Left lung (tissue), 10 donors: ENCODE results near the gene MCM6. TPM values are rescaled to one million over a fixed set of nuclear protein-coding genes. Genes with fewer than 3 reads are reported as not detected.

Experiments
- ATAC-seq: fragments of 200-7000 bp; cut with Tn5 transposase; one replicate; pipeline ENCODE4 v1.9.1; 2020; ENCODE audit warnings: moderate library complexity
- DNase-seq, 4 donors: peaks; one replicate each; pipeline ENCODE4 v3.0.0-alpha.2; 2013 to 2020
- H3K27ac ChIP-seq, 2 donors: fragments of 200-600 bp; sonication (generic) in 1 of 2; one replicate each; pipeline versions ENCODE4 v1.5.0 to v1.8.0; 2020 to 2021
- H3K27me3 ChIP-seq, 2 donors: fragments of 200-600 bp; sonication (generic) in 1 of 2; one replicate each; pipeline versions ENCODE4 v1.5.0 to v1.8.0; 2020 to 2021
- H3K36me3 ChIP-seq, 2 donors: fragments of 200-600 bp; sonication (generic) in 1 of 2; one replicate each; pipeline versions ENCODE4 v1.5.0 to v1.8.0; 2020 to 2021
- H3K4me1 ChIP-seq, 2 donors: fragments of 200-600 bp; one replicate each; pipeline ENCODE4 v1.8.0; 2021
- H3K4me3 ChIP-seq, 2 donors: fragments of 200-600 bp; sonication (generic) in 1 of 2; one replicate each; pipeline versions ENCODE4 v1.5.0 to v1.8.0; 2020 to 2021; ENCODE audit warnings: mild to moderate bottlenecking in 1 of 2
- H3K9me3 ChIP-seq, 2 donors: fragments of 200-600 bp; sonication (generic) in 1 of 2; one replicate each; pipeline versions ENCODE4 v1.5.0 to v1.8.0; 2020 to 2021
- CTCF ChIP-seq, 2 donors: fragments of 200-600 bp; sonication (generic) in 1 of 2; IDR thresholded peaks; one replicate each; pipeline versions ENCODE4 v1.5.0 to v1.8.0; 2021; ENCODE audit warnings: antibody characterized with exemption in 2 of 2
- intact Hi-C, 2 donors: fragments of 100-400 bp; cut with DNase I; formaldehyde crosslinking; loops; one replicate each; pipeline versions ENCODE4 v1.11.2 to v1.14.2; 2022
- polyA plus RNA-seq, 6 donors: library from polyadenylated mRNA; unstranded; fragments of 120-200 nt; gene quantifications; one replicate each; pipeline ENCODE4 v1.2.1, GENCODE V29; 2013; ENCODE audit not compliant: insufficient read length in 6 of 6
- total RNA-seq, 2 donors: library from RNA; stranded (reverse); fragmentation: NEBNext Ultra II Directional; extraction: Animal tissue kit (Norgen Biotek cat#: 25700); gene quantifications; one replicate each; pipeline ENCODE4 v1.2.1, GENCODE V29; 2021
- donor health status: DM: no; HTN: yes; CAD: no.
- donor health status: DM: no; HTN: no; CAD: no.

The MCM6 gene
- total and polyA plus RNA-seq, 8 donors, result 21.1 to 60.8 (median 50.1) TPM

DNA sequence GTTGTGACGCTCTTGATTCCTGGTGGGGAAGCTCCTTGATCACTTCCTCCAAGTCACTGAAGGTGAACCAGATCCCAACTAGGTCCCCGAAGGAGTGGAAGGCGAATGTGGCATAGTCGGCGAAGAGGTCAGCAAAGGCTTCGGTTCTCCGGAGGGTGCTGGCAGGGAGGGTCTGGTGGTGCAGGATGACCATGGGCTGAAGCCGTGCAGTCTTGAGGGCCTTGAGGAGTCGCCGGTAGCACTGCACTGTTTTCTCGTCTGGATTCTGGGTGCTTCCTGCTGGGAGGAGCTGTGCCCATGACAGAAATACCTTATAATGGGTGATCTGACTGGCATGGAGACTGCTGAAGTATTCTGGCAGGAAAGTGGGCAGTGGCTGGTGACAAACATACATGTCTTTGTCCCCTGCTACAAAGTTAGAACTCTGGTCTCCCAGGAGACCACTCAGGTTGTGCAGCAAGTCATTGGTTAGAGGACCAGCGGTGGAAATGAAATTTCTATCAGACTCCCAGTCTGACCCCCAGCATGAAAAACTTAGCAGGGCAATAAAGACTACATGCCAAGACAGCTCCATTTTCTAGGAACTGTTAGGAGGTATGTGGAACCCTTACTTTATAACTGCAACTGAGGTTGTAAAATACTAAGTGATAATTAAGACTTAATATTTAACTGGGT lies 39.5 kb downstream of the MCM6 start, which contains the start of gene LCT:
TSS of gene LCT (minus strand) at position 589 of the 675 bp plus-strand sequence. CDS start at position 574, 15 bp downstream.
- peaks cover 0 to 2% of the 10 kb centered on the region in 2 donors for H3K36me3 ChIP-seq
- no peak for DNase-seq
- no peak for ATAC-seq
- no peak within 1 kb of the TSS for H3K4me3 ChIP-seq
- H3K9me3 ChIP-seq, result no peaks in the 10 kb centered on the region
- H3K27ac ChIP-seq, result no peak within 1 kb of the TSS
- no peak for TF ChIP-seq CTCF (IDR thresholded peaks at IDR 0.05)
- intact Hi-C loops, result no loop called here
- no peaks in the 10 kb centered on the region for H3K27me3 ChIP-seq
- H3K4me1 ChIP-seq, result peaks cover 4 to 15% of the 10 kb centered on the region in 2 donors

DNA sequence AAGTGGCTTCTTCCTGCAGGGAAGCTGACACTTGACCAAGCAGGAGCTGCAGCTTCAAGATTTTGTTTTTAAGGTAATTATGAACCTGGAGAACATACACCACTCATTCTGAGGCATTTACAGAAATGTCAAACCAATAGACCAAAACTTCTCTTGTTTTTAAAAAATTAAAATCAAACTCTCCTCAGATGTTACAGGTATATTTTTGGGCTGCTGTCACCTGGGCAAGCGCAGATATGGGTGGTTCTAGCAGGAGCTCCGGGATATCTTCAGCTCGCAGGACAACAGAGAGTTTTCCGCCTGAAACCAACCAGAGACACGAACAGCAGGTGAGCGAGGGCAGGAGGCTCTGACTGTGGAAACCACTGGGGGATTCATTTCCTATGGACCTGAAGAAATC lies 43.4 kb downstream of the MCM6 start:
- TF ChIP-seq CTCF (IDR thresholded peaks at IDR 0.05), result no peak
- H3K4me3 ChIP-seq, result no peak overlapping the region
- H3K27ac ChIP-seq, result no peak overlapping the region
- no peaks in the 10 kb centered on the region for H3K36me3 ChIP-seq
- no peak for DNase-seq
- H3K27me3 ChIP-seq, result no peaks in the 10 kb centered on the region
- H3K9me3 ChIP-seq, result no peaks in the 10 kb centered on the region
- ATAC-seq, result no peak
- intact Hi-C loops, result no loop called here
- no peaks in the 10 kb centered on the region for H3K4me1 ChIP-seq

GRCh38 chr2:135831180-135831812 lies 44.9 kb downstream of the MCM6 start:
- intact Hi-C loops, result no loop called here
- Histone ChIP-seq H3K27me3 (no peaks in the 10 kb centered on the region), H3K9me3 (no peaks in the 10 kb centered on the region), H3K4me3 (no peak overlapping the region), H3K36me3 (no peaks in the 10 kb centered on the region), H3K4me1 (no peaks in the 10 kb centered on the region), H3K27ac (no peak overlapping the region)
- TF ChIP-seq CTCF (IDR thresholded peaks at IDR 0.05), result no peak
- ATAC-seq (no peak), DNase-seq (no peak)

DNA sequence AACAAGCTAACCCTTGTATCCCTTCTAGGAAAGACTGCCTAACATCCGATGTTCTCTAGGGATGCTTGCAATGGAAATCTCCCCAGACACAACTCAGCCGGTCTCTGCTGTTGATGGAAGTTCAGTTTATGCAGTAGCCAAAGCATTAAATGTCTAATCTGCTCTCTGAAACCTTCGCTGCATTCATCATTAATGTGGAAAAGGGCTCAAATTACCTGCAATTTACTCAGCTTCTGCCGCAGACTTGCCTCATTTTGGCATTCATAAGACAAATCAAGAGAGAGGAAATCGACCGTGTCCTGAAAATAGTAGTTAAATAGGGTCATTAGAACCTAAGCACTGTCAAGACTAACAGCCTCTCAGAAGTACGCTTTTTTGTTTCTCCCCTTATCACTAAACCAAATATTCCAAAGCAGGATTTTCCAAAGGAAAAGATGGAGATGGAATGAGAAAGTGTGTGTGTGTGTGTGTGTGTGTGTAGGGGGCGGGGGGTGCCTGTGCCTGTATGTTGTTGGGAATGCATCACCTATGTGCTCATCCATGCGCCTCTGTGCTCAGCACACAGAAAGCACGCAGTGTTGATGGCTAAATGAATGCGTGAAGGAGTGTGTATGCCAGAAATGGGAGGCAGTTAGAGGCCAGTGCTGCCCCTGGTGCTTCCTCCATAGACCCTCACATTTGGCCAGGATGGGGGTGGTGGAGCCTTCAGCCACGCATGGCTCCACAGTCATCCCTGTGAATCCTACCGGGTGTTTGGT lies 46.7 kb downstream of the MCM6 start:
- intact Hi-C loops, result no loop called here
- ATAC-seq, result no peak
- no peak for DNase-seq

More for the DNA sequence above, 46.7 kb downstream of the MCM6 start:
- H3K4me1 ChIP-seq, result no peaks in the 10 kb centered on the region
- H3K9me3 ChIP-seq, result no peaks in the 10 kb centered on the region
- no peaks in the 10 kb centered on the region for H3K27me3 ChIP-seq
- no peak overlapping the region for H3K27ac ChIP-seq
- no peak overlapping the region for H3K4me3 ChIP-seq
- TF ChIP-seq CTCF (IDR thresholded peaks at IDR 0.05), result no peak
- H3K36me3 ChIP-seq, result no peaks in the 10 kb centered on the region
